Measurements from ENCODE around the gene ZAP70.

DNA sequence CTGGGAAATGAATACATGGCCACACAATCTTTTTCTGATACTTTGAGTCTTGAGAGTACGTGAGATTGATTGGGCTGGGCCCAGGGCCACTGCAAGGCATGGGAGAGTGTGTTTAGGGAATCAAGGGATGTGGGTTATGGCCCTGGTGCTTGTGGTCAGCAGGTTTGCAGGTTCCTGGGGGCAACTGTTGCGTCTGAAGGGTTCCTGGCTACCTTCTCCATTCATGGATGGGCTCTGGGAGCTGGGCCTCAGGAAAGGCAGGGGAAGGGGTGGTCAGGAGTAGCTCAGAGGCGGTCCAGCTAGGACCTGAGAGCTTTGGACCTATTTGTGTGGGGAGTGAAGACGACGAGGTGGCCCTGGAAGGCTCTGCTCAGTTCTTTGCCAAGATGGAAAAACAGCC lies 8.4 kb upstream of the ZAP70 start:
- TF ChIP-seq, protein P1, sequence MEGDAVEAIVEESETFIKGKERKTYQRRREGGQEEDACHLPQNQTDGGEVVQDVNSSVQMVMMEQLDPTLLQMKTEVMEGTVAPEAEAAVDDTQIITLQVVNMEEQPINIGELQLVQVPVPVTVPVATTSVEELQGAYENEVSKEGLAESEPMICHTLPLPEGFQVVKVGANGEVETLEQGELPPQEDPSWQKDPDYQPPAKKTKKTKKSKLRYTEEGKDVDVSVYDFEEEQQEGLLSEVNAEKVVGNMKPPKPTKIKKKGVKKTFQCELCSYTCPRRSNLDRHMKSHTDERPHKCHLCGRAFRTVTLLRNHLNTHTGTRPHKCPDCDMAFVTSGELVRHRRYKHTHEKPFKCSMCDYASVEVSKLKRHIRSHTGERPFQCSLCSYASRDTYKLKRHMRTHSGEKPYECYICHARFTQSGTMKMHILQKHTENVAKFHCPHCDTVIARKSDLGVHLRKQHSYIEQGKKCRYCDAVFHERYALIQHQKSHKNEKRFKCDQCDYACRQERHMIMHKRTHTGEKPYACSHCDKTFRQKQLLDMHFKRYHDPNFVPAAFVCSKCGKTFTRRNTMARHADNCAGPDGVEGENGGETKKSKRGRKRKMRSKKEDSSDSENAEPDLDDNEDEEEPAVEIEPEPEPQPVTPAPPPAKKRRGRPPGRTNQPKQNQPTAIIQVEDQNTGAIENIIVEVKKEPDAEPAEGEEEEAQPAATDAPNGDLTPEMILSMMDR (conservative IDR thresholded peaks at IDR 0.05; ENCODE audit: low read length): no peak
- no peak for TF ChIP-seq EZH2phosphoT487 (IDR thresholded peaks at IDR 0.05; ENCODE audit: borderline replicate concordance, low read depth, low read length)

Measured in OCI-LY7 (cell line).